Choroid plexus epithelial cell (primary cell): Measurements from ENCODE around the gene MAN1A2.
A peak's percentile ranks its signal among the peaks of the same experiment; 100 is the strongest.

Experiments used
- DNase-seq: peaks from one replicate; pipeline ENCODE4 v3.0.0-alpha.2; 2010; ENCODE audit warnings: low read depth
- H3K4me3 ChIP-seq: 2 replicates; pipeline ENCODE4 v1.5.1; 2011; ENCODE audit warnings: low read depth, mild to moderate bottlenecking, control low read depth, low read length, moderate library complexity
- CTCF ChIP-seq: conservative IDR thresholded peaks from 2 replicates; pipeline ENCODE4 v1.5.1; 2011; ENCODE audit warnings: low read depth, mild to moderate bottlenecking, control low read depth, inconsistent platforms, low read length, moderate library complexity

The MAN1A2 gene

DNA sequence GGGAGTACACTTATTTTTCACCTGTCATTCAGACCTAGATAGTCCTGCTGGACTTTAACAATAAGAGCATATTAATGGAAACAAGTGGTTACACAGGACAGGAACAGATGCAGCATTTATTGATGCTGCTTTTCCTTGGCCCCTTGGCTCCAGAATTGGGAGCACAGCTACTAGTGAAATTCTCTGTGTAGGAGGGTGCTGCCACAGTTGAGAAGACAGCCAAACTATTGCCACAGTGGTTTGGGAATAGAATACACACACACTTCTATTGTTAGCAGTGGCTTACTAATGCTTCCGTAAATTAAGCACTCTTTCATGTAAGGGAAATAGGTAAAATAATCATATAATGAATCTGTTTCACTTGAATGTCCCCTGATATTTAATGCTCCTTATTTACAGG is 133.3 kb downstream of the MAN1A2 start:
- TF ChIP-seq CTCF, result no peak
- DNase-seq, result no peak
- H3K4me3 ChIP-seq, result no peak overlapping the region

- DNase-seq, result peak; percentile 91
- TF ChIP-seq CTCF, result no peak
- no peak overlapping the region for H3K4me3 ChIP-seq
These were observed 134.0 kb downstream of the MAN1A2 start for GRCh38 chr1:117501281-117501680.

DNA sequence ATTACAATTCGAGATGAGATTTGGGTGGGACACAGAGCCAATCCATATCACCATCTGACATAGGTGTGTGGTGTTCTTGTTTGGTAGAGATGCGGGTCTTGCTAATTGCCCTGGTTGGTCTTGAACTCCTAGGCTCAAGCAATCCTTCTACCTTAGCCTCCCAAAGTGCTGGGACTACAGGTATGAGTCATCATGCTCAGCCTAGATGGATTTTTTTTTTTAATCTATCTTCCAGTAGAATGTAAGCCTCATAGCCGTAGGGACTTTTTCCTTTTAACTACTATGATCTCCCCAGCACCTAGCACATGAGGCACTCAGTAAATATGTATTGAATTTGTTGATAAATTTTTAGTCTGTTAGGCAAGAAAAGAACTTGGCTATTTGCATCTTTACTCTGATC is 144.0 kb downstream of the MAN1A2 start:
- H3K4me3 ChIP-seq, result no peak overlapping the region
- TF ChIP-seq CTCF, result no peak
- no peak for DNase-seq

DNA sequence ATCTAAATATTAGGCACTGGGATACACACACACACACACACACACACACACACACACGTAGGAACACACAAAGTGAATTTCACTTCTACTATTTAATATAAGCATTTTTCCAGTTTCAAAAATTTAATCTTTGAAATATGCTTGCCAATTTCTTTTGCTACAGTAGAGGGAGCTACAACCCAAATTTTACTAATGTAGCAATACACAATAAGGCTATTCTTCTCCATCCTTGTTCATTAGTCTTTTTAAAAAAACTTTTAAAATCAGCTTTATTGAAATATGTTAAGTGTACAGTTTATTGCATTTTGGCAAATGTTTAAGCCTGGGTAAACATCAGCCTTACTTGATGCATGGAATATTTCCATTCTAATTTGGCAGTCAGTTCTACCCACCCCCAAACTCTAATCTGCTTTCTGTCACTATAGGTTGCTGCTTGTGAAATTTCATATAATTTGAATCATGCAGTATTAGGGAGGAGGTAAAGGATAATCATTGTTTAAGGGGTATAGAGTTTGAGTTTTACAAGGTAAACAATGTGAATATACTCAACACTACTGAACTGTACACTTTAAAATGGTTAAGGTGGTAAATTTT is 145.6 kb downstream of the MAN1A2 start:
- DNase-seq, result peak; percentile 52
- H3K4me3 ChIP-seq, result no peak overlapping the region
- TF ChIP-seq CTCF, result peak; percentile 60

- TF ChIP-seq CTCF, result no peak
- H3K4me3 ChIP-seq, result no peak overlapping the region
- no peak for DNase-seq
These were observed 155.9 kb downstream of the MAN1A2 start for GRCh38 chr1:117523111-117523510.

DNA sequence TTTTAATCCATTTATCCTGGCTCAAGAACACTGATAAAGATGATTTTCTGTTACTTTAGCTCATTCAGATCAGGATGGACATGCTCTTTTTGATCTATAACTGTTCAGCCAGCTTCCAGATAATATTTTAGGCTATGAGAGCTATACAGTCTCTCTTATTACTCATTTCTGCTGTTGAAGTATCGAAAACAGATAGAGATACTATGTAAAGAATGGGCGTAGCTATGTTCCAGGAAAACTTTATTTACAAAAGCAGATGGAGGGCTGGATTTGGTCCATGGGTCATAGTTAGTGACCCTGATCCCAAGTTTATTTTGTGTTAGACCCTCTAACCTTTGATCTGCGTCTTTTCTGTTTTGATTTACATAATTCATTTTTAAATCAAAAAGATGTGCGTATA is 159.8 kb downstream of the MAN1A2 start:
- TF ChIP-seq CTCF, result no peak
- DNase-seq, result peak; percentile 7

GRCh38 chr1:117527566-117528102 is 160.4 kb downstream of the MAN1A2 start:
- DNase-seq, result peak; percentile 56
- no peak overlapping the region for H3K4me3 ChIP-seq
- TF ChIP-seq CTCF, result no peak

More for the DNA sequence above, 159.8 kb downstream of the MAN1A2 start:
- H3K4me3 ChIP-seq, result no peak overlapping the region
